GM21447 (cell line): ENCODE data around the gene COL19A1.
A peak's percentile ranks its signal among the peaks of the same experiment; 100 is the strongest.

ENCODE experiments used
- ATAC-seq: cut with Tn5 transposase; IDR thresholded peaks from one replicate; pipeline ENCODE4 v1.9.1; 2021; ENCODE audit not compliant: unreplicated experiment

The COL19A1 gene

GRCh38 chr6:70051197-70052124 is 185.1 kb downstream of the COL19A1 start:
- no peak for ATAC-seq

GRCh38 chr6:70059039-70059719 is 192.8 kb downstream of the COL19A1 start:
- ATAC-seq: no peak

- no peak for ATAC-seq
Observed at GRCh38 chr6:70060680-70061079, 194.3 kb downstream of the COL19A1 start.

GRCh38 chr6:70061546-70061945 is 195.2 kb downstream of the COL19A1 start:
- no peak for ATAC-seq

DNA sequence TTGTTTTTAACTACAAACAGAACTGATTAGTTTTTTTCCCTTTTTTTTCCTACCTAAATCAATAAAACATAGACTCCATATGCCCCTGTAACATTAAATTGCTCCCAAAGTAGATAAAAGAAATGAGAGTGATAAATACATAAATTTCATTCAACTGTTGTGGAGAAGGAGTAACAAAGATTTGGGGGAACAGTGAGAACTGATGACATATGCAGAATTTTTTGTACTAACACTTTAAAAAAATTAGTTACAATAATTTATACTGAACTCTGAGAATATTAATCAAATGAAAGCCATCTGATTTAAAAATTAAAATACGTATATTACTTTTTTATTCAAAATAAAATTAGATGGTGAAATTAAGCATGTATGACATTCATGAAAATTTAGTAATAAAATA is 195.7 kb downstream of the COL19A1 start:
- no peak for ATAC-seq

GRCh38 chr6:70072540-70073179 is 206.3 kb downstream of the COL19A1 start:
- no peak for ATAC-seq

DNA sequence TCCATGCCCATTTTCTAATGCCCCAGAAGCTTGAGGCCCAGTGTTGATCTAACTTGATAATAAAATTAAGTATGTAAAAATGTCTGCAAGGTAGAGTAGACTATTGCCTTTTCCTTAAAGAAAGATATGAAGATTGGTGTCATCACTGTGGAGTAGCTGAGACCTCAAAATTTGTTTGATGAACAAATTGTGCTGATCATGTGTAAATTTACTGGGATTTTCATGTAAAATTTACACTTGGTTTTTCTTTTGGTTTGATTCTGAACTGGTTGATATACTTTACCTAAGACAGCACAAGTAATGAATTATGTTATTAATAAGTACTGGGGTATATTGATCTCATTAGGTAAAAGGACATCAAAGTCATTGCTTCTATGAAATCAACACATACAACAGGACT is 207.3 kb downstream of the COL19A1 start:
- no peak for ATAC-seq

DNA sequence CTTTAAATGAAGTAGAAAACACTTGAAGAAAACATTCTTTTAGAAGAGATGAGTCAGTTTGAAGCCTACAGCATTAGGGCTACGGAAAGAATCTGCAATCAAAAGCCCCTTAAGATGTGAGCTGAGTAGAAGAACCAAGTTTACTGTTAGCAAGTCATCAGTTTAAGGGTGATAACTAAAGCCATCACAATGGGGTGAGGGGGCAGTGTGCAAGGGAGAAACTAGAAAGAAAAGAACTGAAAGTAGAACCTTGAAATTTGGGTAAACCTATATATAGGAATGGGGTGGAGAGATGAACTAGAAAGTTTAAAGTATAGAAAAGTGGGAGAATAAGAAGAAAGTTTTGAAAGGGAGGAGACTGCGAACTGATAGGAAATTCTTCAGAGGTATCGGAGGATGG is 212.9 kb downstream of the COL19A1 start:
- no peak for ATAC-seq

GRCh38 chr6:70080443-70081070 is 214.2 kb downstream of the COL19A1 start:
- no peak for ATAC-seq

- no peak for ATAC-seq
Observed at GRCh38 chr6:70082830-70083229, 216.5 kb downstream of the COL19A1 start.

GRCh38 chr6:70086806-70087205 is 220.4 kb downstream of the COL19A1 start:
- no peak for ATAC-seq

DNA sequence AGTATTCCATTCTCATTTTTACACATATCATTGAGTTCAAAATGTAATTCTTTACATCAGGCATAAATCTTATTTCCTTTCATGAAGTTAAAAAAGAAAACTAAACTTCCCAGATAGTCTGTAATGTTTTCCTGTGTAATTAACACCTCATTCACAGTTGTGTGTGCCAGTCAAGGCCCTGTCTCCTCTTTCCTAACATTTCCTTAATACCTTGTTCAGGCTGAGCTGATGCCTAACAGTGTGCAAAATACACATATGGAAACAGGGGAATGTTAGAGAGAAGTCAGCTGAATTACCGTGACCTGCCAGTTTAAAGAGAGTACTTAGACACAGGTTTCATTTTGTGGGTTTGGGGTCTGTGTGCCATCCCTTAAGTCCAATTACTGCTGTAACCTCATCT is 227.8 kb downstream of the COL19A1 start:
- ATAC-seq: no peak

DNA sequence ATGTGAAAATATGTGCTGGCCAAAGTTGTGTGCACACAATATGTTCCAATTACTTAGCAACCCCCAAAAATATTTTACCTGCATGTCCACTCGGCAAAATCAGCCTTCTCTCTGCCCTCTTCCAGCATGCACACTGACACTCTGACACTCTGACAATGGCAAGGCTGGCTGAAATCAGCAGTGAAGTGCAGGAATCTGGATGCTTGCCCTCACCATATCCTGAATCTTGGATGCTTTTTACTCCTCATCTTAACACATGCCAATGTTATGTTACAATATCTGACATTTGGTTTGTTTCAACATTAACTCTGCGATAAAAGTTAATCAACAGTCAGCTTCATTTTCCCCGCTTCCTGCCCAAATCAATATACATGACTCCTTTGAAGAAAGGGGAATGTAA is 233.4 kb downstream of the COL19A1 start:
- ATAC-seq: no peak

DNA sequence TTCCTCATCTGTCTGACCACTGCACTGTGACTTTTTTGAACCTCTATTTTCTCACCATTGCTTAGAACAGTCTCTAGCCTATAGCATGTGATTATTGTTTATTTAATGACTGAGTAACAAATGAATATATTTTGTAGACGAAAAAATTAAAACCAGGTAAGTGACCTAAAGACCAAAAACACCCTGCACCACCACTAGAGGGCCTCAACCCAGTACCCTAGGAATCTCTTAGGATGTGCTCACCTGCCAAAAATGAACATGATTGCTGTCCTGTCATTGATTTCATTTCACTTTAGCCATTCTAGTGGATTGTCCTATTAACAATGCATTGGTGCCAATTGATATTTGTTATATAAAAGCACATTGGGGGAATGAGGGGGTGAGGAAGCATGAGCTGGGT is 237.4 kb downstream of the COL19A1 start:
- ATAC-seq: no peak

DNA sequence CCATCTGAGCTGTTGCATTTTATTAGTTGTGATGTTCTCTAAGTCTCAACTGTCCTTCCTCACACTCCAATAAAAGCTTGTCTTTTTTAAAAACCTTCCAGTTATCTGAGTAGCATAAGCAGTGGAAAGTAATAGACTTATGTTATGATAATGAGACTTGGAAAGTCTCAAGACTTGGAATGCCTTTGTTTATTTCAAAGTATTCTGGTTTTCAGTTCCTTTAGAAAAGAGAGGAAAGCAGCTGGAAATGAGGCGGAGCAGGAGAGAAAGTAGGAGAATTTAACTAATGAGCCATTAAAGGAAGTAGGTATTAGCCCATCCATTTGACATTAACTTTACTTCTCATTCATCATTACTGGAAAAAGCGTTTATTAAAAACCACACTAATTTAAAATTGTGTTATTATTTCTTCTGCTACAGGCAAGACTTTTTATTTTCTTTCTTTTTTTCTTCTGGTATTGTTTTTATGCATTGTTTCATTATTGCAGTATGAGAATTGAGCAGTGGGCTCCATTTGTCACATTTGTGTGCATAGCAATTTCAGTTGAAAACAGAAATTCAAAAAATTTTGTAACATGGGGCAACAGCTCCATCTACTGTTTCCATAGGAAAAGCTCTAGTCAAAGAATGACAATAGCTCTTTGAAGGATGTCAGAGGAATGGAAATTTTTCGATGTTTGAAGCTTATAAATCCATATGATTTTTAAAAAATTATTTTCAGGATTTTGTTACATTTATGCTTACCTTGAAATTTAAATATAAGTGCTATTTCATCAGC is 241.7 kb downstream of the COL19A1 start:
- no peak for ATAC-seq

DNA sequence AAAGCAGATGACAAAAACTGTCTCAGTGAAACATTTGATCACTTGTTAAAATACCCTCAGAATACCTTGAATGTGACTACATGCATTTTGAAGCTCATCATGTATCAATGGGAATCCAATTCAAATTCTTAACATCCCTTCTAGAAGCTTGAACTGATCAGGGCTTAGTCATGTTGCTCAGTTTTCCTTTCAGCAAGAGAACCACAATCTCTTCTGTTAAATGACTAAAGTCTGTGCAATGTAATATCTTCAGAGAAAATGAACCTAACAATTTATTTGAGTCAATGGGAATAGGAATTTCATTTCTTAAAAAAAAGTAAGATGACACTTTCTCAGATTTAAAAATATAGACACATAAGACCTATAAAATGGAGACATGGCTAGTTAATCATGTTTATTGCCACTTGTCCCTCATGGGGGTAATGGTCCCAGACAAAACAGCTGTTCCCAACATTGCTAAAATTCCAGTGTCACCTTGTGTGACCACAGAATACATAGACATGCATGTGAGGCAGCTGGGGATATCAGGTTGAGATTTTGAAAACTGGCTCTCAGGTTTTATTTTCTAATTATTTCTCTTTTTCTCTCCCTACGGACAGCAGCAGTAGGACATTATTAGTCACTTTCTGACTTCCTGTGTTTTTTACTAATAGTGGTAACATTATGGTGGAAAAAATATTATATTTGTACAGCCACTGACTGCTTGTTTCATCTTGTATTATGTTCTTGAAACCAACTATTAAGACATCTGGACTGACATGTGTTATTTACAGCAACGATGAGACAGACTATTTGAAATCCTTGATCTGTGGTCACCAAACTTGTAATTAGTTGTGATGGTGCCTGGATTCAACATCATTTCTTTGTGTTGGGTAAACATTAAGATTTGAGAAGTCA is 244.0 kb downstream of the COL19A1 start:
- peak; percentile 53 for ATAC-seq

DNA sequence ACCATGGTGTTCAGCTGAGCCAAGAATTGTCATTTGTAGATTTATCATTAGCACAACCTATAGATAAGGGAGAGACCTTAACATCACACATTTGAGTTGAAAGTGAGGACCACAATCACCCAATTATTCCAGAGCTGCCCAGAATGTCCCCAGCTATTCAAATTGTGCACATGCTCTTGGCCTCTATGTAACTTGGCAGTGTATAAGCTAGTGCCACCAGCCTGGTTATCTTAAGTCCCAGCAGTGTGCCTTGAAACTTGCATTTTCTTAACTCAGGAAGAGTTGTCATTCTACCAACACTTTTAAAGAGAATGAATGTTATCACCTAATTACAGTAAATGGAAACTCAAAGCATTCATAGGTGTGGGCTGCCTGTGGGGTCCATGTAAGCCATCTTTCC is 245.4 kb downstream of the COL19A1 start:
- no peak for ATAC-seq

DNA sequence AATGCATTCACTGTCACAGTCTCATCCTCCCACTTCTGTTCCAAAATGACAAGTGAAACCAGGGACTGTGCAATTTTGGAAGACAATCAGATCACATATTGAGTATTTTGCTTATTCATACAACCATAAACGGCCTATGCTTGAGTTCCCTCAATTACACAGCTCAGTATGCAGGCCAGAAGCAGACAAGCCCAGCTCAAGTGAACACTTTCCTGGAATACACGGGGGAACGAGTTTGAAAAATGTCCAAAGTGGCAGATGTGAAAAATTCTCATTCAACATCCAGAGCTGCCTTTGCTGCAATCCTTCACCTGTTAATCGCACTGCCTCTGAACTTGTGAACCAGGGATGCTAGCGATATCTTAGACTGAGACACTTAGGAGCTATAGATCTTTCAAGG is 246.4 kb downstream of the COL19A1 start:
- ATAC-seq: no peak

DNA sequence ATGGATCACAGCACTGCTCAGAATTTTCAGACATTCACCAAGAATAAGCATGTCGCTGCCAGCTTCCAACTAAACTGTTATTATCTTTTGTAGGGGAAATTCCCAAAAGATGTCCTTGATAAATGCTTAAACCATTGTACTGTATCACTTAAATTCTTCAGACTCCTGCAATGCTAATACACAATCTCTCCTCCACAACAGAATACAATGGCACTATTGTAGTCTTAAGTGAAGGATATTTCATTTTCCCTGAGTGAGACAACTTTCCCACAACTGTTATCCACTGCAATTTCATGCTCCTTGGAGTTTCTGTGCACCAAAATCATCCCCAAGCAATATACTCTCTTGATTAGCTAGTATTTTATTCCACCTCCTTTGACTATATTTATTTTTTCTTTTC is 246.8 kb downstream of the COL19A1 start:
- no peak for ATAC-seq

GRCh38 chr6:70118670-70119069 is 252.3 kb downstream of the COL19A1 start:
- ATAC-seq: no peak
